Neural cell (in vitro differentiated cells): ENCODE results near the gene CPXM2. TPM values are rescaled to one million over a fixed set of nuclear protein-coding genes. Genes with fewer than 3 reads are reported as not detected.

Experiments used
- H2AFZ ChIP-seq: fragments of 200-600, 300-800 bp; sonication (generic), shearing (Covaris generic); 2 replicates; pipeline ENCODE4 v1.6.0; 2014; ENCODE audit warnings: low read depth, mild to moderate bottlenecking, antibody characterized with exemption, low read length, moderate library complexity
- H3F3A ChIP-seq: fragments of 200-600 bp; shearing (Covaris generic); 2 replicates; pipeline ENCODE4 v1.6.1; 2016; ENCODE audit warnings: mild to moderate bottlenecking, moderate library complexity, mixed read lengths, antibody characterized with exemption, low read length; ENCODE audit not compliant: insufficient read depth, poor library complexity, severe bottlenecking
- H3K27ac ChIP-seq: fragments of 200-600, 300-800 bp; sonication (generic), shearing (Covaris generic); 2 replicates; pipeline ENCODE4 v1.5.1; 2014; ENCODE audit warnings: mild to moderate bottlenecking, low read length, moderate library complexity
- H3K27me3 ChIP-seq: fragments of 300-800, 200-600 bp; sonication (generic), shearing (Covaris generic); 2 replicates; pipeline ENCODE4 v1.6.0; 2014; ENCODE audit warnings: mild to moderate bottlenecking, low read depth, low read length, moderate library complexity; ENCODE audit not compliant: insufficient read depth
- H3K36me3 ChIP-seq: fragments of 300-800, 200-600 bp; sonication (generic), shearing (Covaris generic); 2 replicates; pipeline ENCODE4 v1.5.1; 2014; ENCODE audit warnings: mild to moderate bottlenecking, antibody characterized with exemption, low read length, moderate library complexity; ENCODE audit not compliant: insufficient read depth
- H3K4me2 ChIP-seq: fragments of 300-800, 200-600 bp; sonication (generic), shearing (Covaris generic); 2 replicates; pipeline ENCODE4 v1.6.0; 2014; ENCODE audit warnings: mild to moderate bottlenecking, low read length
- H3K4me3 ChIP-seq: fragments of 300-800, 200-600 bp; sonication (generic), shearing (Covaris generic); 2 replicates; pipeline ENCODE4 v1.5.1; 2014; ENCODE audit warnings: mild to moderate bottlenecking, low read length, moderate library complexity
- H3K79me2 ChIP-seq: fragments of 200-600 bp; shearing (Covaris generic); replicated peaks from 2 replicates; pipeline ENCODE4 v1.6.0; 2014; ENCODE audit warnings: mild to moderate bottlenecking, low read length, moderate library complexity; ENCODE audit not compliant: insufficient read depth
- H3K9ac ChIP-seq: fragments of 300-800, 200-600 bp; sonication (generic), shearing (Covaris generic); 2 replicates; pipeline ENCODE4 v1.6.1; 2016; ENCODE audit warnings: mild to moderate bottlenecking, low read length, mixed read lengths
- H3K9me2 ChIP-seq: fragments of 200-600 bp; shearing (Covaris generic); 2 replicates; pipeline ENCODE4 v1.6.1; 2016; ENCODE audit warnings: mild to moderate bottlenecking, low read length, mixed read lengths; ENCODE audit not compliant: insufficient read depth
- H3K9me3 ChIP-seq: fragments of 200-600, 300-800 bp; sonication (generic), shearing (Covaris generic); 2 replicates; pipeline ENCODE4 v1.6.1; 2016; ENCODE audit warnings: mild to moderate bottlenecking, mixed run types, low read length, moderate library complexity, mixed read lengths
- H4K20me1 ChIP-seq: fragments of 200-600 bp; shearing (Covaris generic); 2 replicates; pipeline ENCODE4 v1.6.1; 2016; ENCODE audit warnings: mild to moderate bottlenecking, mixed run types; ENCODE audit not compliant: insufficient read depth
- CTCF ChIP-seq: fragments of 450-650 bp; IDR thresholded peaks from 2 replicates; pipeline ENCODE4 v1.5.1; 2014; ENCODE audit warnings: antibody characterized with exemption, mild to moderate bottlenecking, moderate library complexity; ENCODE audit not compliant: poor library complexity, severe bottlenecking
- EP300 ChIP-seq: fragments of 450-650 bp; conservative IDR thresholded peaks from 2 replicates; pipeline ENCODE4 v1.6.1; 2014; ENCODE audit warnings: antibody characterized with exemption, mild to moderate bottlenecking, moderate library complexity; ENCODE audit not compliant: poor library complexity, severe bottlenecking
- EZH2 ChIP-seq: fragments of 200-600, 300-800 bp; shearing (Covaris generic), sonication (generic); IDR thresholded peaks from 2 replicates; pipeline ENCODE4 v1.6.1; 2014; ENCODE audit warnings: antibody characterized with exemption, low read length, borderline replicate concordance, mild to moderate bottlenecking; ENCODE audit not compliant: insufficient read depth, poor library complexity, severe bottlenecking
- MXI1 ChIP-seq: fragments of 450-650 bp; conservative IDR thresholded peaks from 2 replicates; pipeline ENCODE4 v1.6.1; 2014; ENCODE audit warnings: antibody characterized with exemption, mild to moderate bottlenecking; ENCODE audit not compliant: poor library complexity, severe bottlenecking
- POLR2AphosphoS5 ChIP-seq: IDR thresholded peaks from 2 replicates; pipeline ENCODE4 v1.6.1; 2012
- RAD21 ChIP-seq: fragments of 450-650 bp; conservative IDR thresholded peaks from 2 replicates; pipeline ENCODE4 v1.6.1; 2014; ENCODE audit warnings: antibody characterized with exemption, mild to moderate bottlenecking, moderate library complexity
- REST ChIP-seq: IDR thresholded peaks from 2 replicates; pipeline ENCODE4 v1.6.1; 2012; ENCODE audit warnings: borderline replicate concordance
- SMC3 ChIP-seq: fragments of 450-650 bp; conservative IDR thresholded peaks from 2 replicates; pipeline ENCODE4 v1.6.1; 2014; ENCODE audit warnings: antibody characterized with exemption, mild to moderate bottlenecking, moderate library complexity; ENCODE audit not compliant: poor library complexity
- TAF1 ChIP-seq: IDR thresholded peaks from 2 replicates; pipeline ENCODE4 v1.6.1; 2012; ENCODE audit warnings: low read depth
- polyA plus RNA-seq: library from polyadenylated mRNA; depleted of rRNA; stranded (reverse); fragments of >200 nt; gene quantifications from 2 replicates; pipeline ENCODE4 v1.2.3, GENCODE V29; 2014

The CPXM2 gene
- polyA plus RNA-seq, 1 donor from 2014 or later = not detected

- Histone ChIP-seq H3K27me3 (no peaks in the 10 kb centered on the region), H3K9me2 (no peaks in the 10 kb centered on the region), H4K20me1 (no peaks in the 10 kb centered on the region), H3K4me3 (no peak overlapping the region), H3K9me3 (no peaks in the 10 kb centered on the region), H3K27ac (no peak overlapping the region), H3K79me2 (no peaks in the 10 kb centered on the region), H3K36me3 (no peaks in the 10 kb centered on the region), H3F3A (no peaks in the 10 kb centered on the region), H3K9ac (no peak overlapping the region), H2AFZ (no peak overlapping the region), H3K4me2 (no peak overlapping the region)
- TF ChIP-seq EZH2 = no peak
- TF ChIP-seq SMC3 = no peak
- no peak for TF ChIP-seq POLR2AphosphoS5
- TF ChIP-seq CTCF = no peak
- TF ChIP-seq MXI1 = no peak
Measured at GRCh38 chr10:123746942-123747341, 144.7 kb downstream of the CPXM2 start.

GRCh38 chr10:123746520-123746919 lies 145.1 kb downstream of the CPXM2 start:
- no peaks in the 10 kb centered on the region for H4K20me1 ChIP-seq
- no peak for TF ChIP-seq SMC3
- no peak for TF ChIP-seq CTCF
- no peak for TF ChIP-seq MXI1
- no peak for TF ChIP-seq EZH2
- TF ChIP-seq EP300 = no peak
- no peaks in the 10 kb centered on the region for H3F3A ChIP-seq
- no peak overlapping the region for H3K4me3 ChIP-seq
- no peak overlapping the region for H3K4me2 ChIP-seq
- no peaks in the 10 kb centered on the region for H3K79me2 ChIP-seq
- H3K9ac ChIP-seq = no peak overlapping the region
- H3K9me2 ChIP-seq = no peaks in the 10 kb centered on the region
- H3K36me3 ChIP-seq = no peaks in the 10 kb centered on the region
- H3K27ac ChIP-seq = no peak overlapping the region
- H3K27me3 ChIP-seq = no peaks in the 10 kb centered on the region
- no peak overlapping the region for H2AFZ ChIP-seq
- H3K9me3 ChIP-seq = no peaks in the 10 kb centered on the region

DNA sequence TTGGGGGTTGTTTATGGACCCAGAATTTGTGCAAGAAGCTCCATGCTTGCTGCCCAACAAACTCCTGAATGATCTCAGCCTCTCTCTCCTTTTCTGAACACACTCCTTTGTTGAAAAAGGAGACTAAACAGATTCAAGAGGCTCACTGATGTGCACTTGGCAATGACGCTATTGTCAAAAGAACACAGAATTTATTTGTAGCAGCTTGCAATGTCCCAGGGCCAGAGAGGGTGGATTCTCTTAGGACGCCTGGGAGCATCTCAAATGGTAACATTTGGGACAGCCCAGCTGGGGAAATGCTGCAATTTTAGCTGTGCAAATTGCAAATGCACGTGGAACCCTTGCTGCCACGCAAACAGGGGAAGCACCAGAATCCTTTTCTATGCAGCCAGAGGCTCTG lies 145.5 kb downstream of the CPXM2 start:
- Histone ChIP-seq H2AFZ (no peak overlapping the region), H3K9me2 (no peaks in the 10 kb centered on the region), H3K9ac (no peak overlapping the region), H3K4me2 (no peak overlapping the region), H3K27me3 (no peaks in the 10 kb centered on the region), H3K27ac (no peak overlapping the region), H3K9me3 (no peaks in the 10 kb centered on the region), H3K36me3 (no peaks in the 10 kb centered on the region), H3F3A (no peaks in the 10 kb centered on the region), H4K20me1 (no peaks in the 10 kb centered on the region), H3K4me3 (no peak overlapping the region), H3K79me2 (no peaks in the 10 kb centered on the region)
- no peak for TF ChIP-seq EZH2
- no peak for TF ChIP-seq CTCF
- TF ChIP-seq SMC3 = no peak
- TF ChIP-seq MXI1 = no peak
- TF ChIP-seq POLR2AphosphoS5 = no peak
- TF ChIP-seq REST = no peak
- no peak for TF ChIP-seq EP300
- no peak for TF ChIP-seq TAF1
- no peak for TF ChIP-seq RAD21
